Panc1 (cell line): ENCODE measurements around the gene DAB1. TPM values are rescaled to one million over a fixed set of nuclear protein-coding genes. Genes with fewer than 3 reads are reported as not detected.

Experiments used
- ATAC-seq: fragments of 200-7000 bp; cut with Tn5 transposase; 2 replicates; pipeline ENCODE4 v1.9.1; 2020; ENCODE audit warnings: mild to moderate bottlenecking, moderate library complexity
- BruUV-seq: library from RNA; stranded (reverse); fragments of 400-500 nt; replicated peaks from 2 replicates; lab custom pipeline; 2021; lab: Mats Ljungman, UMichigan
- CTCF ChIA-PET: fragments of 300-600 bp; sonication (Branson Sonifier 250); formaldehyde crosslinking; loops from one replicate; lab custom pipeline; 2022; ENCODE audit warnings: antibody characterized with exemption; lab: Charles Lee
- POLR2A ChIA-PET: fragments of 300-600 bp; sonication (Branson Sonifier 250); formaldehyde crosslinking; loops from one replicate; lab custom pipeline; 2022; ENCODE audit warnings: antibody characterized with exemption; lab: Charles Lee
- DNase-seq: peaks from one replicate; pipeline ENCODE4 v3.0.0-alpha.2; 2010; ENCODE audit warnings: low read depth, low spot score
- H3K27ac ChIP-seq: 2 replicates; pipeline ENCODE4 v1.5.1; 2011; ENCODE audit warnings: mild to moderate bottlenecking, low read length, inconsistent platforms
- H3K27me3 ChIP-seq: fragments of 200-500 bp; sonication (Bioruptor generic); 2 replicates; pipeline ENCODE4 v1.6.0; 2014; ENCODE audit warnings: low read length, inconsistent platforms; ENCODE audit not compliant: control insufficient read depth, insufficient read depth
- H3K36me3 ChIP-seq: fragments of 200-500 bp; sonication (Bioruptor generic); 2 replicates; pipeline ENCODE4 v1.5.1; 2014; ENCODE audit warnings: inconsistent platforms, mild to moderate bottlenecking, low read length, moderate library complexity; ENCODE audit not compliant: control insufficient read depth, insufficient read depth
- H3K4me1 ChIP-seq: 2 replicates; pipeline ENCODE4 v1.5.1; 2011; ENCODE audit warnings: inconsistent platforms, mild to moderate bottlenecking, low read length, moderate library complexity; ENCODE audit not compliant: control insufficient read depth, insufficient read depth
- H3K4me3 ChIP-seq, 2 experiments: 2 replicates each; pipeline ENCODE4 v1.5.1; 2011 to 2012; ENCODE audit warnings: low read depth in 2 of 2, low read length in 2 of 2, mild to moderate bottlenecking in 2 of 2, inconsistent platforms in 1 of 2, moderate library complexity in 1 of 2
- H3K9me3 ChIP-seq: fragments of 200-500 bp; sonication (Bioruptor generic); 2 replicates; pipeline ENCODE4 v1.5.1; 2014; ENCODE audit warnings: low read depth, mild to moderate bottlenecking, inconsistent platforms, low read length, moderate library complexity; ENCODE audit not compliant: control insufficient read depth, insufficient read depth
- POLR2AphosphoS5 ChIP-seq: IDR thresholded peaks from 2 replicates; pipeline ENCODE4 v1.6.1; 2012; ENCODE audit warnings: mild to moderate bottlenecking, low read depth, low read length, moderate library complexity
- SIN3A ChIP-seq: IDR thresholded peaks from 2 replicates; pipeline ENCODE4 v1.6.1; 2012; ENCODE audit warnings: low read depth, mild to moderate bottlenecking, low read length, moderate library complexity, borderline replicate concordance; ENCODE audit not compliant: insufficient read depth
- TCF7L2 ChIP-seq: IDR thresholded peaks from 2 replicates; pipeline ENCODE4 v1.6.1; 2011; ENCODE audit warnings: mild to moderate bottlenecking, low read depth, low read length, inconsistent platforms
- in situ Hi-C: cut with HindIII; loops from 2 replicates; pipeline ENCODE4 v1.10.0; 2016; ENCODE audit warnings: low sequenced_read_pairs, low pct_unique_long_range_greater_than_20kb
- intact Hi-C: fragments of 100-400 bp; cut with micrococcal nuclease; formaldehyde crosslinking; loops from one replicate; pipeline ENCODE4 v1.10.0; 2022; ENCODE audit not compliant: unreplicated experiment
- total RNA-seq: library from RNA; stranded (reverse); gene quantifications from one replicate; pipeline ENCODE4 v1.2.1, GENCODE V29; 2021; ENCODE audit not compliant: unreplicated experiment
- TF ChIP-seq, protein P1 (sequence below): fragments of 450-650 bp; IDR thresholded peaks from 2 replicates; pipeline ENCODE4 v1.5.1; 2017; ENCODE audit warnings: mild to moderate bottlenecking
- TF ChIP-seq, protein P2 (sequence below), 2 experiments: IDR thresholded peaks; 2 replicates each; pipeline ENCODE4 v1.6.1; 2011 to 2012; ENCODE audit warnings: low read depth in 2 of 2, control low read depth in 1 of 2, low read length in 1 of 2, mild to moderate bottlenecking in 1 of 2, moderate library complexity in 1 of 2; ENCODE audit not compliant: insufficient read depth in 1 of 2

The DAB1 gene
- total RNA-seq, 1 experiment from 2014 or later, result 0.05 TPM

DNA sequence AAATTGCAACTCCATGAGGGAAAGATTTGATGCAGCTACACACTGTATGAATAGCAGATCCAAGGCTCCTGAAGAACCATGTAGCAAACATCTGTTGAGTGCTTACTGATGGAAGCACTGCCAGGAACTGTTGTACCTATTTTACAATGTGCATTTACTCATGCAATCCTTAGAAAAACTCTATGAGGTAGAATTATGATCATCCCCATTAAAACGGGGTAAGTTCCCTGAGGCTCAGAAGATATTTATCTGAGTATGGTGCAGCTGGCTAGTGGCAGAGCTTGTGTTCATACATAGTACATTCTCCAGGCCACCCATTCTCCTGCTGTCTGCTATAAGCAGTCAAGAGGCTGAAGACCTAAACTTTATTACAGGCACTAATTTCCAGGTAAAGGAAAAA is 403.6 kb downstream of the DAB1 start:
- BruUV-seq, result no TSS peak
- Histone ChIP-seq H3K4me3 (no peak overlapping the region), H3K4me1 (no peaks in the 10 kb centered on the region), H3K36me3 (no peaks in the 10 kb centered on the region), H3K9me3 (no peaks in the 10 kb centered on the region), H3K27ac (no peak overlapping the region), H3K27me3 (no peaks in the 10 kb centered on the region)
- TF ChIP-seq TCF7L2 (no peak), SIN3A (no peak), POLR2AphosphoS5 (no peak)
- TF ChIP-seq, protein P1, sequence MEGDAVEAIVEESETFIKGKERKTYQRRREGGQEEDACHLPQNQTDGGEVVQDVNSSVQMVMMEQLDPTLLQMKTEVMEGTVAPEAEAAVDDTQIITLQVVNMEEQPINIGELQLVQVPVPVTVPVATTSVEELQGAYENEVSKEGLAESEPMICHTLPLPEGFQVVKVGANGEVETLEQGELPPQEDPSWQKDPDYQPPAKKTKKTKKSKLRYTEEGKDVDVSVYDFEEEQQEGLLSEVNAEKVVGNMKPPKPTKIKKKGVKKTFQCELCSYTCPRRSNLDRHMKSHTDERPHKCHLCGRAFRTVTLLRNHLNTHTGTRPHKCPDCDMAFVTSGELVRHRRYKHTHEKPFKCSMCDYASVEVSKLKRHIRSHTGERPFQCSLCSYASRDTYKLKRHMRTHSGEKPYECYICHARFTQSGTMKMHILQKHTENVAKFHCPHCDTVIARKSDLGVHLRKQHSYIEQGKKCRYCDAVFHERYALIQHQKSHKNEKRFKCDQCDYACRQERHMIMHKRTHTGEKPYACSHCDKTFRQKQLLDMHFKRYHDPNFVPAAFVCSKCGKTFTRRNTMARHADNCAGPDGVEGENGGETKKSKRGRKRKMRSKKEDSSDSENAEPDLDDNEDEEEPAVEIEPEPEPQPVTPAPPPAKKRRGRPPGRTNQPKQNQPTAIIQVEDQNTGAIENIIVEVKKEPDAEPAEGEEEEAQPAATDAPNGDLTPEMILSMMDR, result no peak
- TF ChIP-seq, protein P2, sequence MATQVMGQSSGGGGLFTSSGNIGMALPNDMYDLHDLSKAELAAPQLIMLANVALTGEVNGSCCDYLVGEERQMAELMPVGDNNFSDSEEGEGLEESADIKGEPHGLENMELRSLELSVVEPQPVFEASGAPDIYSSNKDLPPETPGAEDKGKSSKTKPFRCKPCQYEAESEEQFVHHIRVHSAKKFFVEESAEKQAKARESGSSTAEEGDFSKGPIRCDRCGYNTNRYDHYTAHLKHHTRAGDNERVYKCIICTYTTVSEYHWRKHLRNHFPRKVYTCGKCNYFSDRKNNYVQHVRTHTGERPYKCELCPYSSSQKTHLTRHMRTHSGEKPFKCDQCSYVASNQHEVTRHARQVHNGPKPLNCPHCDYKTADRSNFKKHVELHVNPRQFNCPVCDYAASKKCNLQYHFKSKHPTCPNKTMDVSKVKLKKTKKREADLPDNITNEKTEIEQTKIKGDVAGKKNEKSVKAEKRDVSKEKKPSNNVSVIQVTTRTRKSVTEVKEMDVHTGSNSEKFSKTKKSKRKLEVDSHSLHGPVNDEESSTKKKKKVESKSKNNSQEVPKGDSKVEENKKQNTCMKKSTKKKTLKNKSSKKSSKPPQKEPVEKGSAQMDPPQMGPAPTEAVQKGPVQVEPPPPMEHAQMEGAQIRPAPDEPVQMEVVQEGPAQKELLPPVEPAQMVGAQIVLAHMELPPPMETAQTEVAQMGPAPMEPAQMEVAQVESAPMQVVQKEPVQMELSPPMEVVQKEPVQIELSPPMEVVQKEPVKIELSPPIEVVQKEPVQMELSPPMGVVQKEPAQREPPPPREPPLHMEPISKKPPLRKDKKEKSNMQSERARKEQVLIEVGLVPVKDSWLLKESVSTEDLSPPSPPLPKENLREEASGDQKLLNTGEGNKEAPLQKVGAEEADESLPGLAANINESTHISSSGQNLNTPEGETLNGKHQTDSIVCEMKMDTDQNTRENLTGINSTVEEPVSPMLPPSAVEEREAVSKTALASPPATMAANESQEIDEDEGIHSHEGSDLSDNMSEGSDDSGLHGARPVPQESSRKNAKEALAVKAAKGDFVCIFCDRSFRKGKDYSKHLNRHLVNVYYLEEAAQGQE (IDR thresholded peaks at IDR 0.05; ENCODE audit: insufficient read depth in 1 of 2, low read depth in 2 of 2, low read length in 1 of 2), result no peak
- ChIA-PET CTCF (no interaction called here), POLR2A (no interaction called here)
- in situ Hi-C loops, result no loop called here
- ATAC-seq (no peak), DNase-seq (no peak)
- intact Hi-C loops, result no loop called here

DNA sequence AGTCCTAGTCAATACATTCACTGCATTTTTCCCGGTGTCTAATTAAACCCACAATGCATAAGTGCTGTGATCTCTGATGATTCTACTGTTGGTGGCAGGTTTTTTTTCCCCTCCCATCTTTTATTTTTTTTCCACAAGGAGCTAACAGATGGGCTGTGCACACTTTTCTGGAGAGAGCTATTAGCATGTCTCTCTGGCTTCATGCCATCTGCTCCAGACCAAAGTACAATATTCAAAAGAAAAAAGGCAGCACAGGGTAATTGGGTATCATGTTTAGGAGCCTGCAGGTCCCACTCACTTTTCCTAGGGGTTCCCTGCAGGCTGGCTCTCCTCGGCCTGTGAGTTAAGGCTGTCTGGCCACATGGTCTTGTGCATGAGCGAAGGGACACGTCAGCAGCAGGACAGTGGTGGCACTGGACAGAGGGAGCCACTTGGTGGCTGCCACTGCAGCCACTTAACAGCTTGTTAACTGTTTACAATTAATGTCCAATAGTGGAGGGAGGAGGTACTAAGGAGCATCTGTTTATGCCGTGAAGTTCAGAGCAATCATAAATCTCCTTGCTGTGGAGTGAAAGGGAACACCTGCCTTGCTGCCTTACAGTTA is 404.5 kb downstream of the DAB1 start:
- no peaks in the 10 kb centered on the region for H3K36me3 ChIP-seq
- BruUV-seq, result no TSS peak
- intact Hi-C loops (no loop called here), in situ Hi-C loops (no loop called here)
- TF ChIP-seq, protein P2 (IDR thresholded peaks at IDR 0.05; ENCODE audit: insufficient read depth in 1 of 2, low read depth in 2 of 2, low read length in 1 of 2), result no peak
- TF ChIP-seq, protein P1, result no peak
- no peak for TF ChIP-seq SIN3A
- TF ChIP-seq TCF7L2, result no peak
- no peak for TF ChIP-seq POLR2AphosphoS5
- no peaks in the 10 kb centered on the region for H3K9me3 ChIP-seq
- DNase-seq (no peak), ATAC-seq (no peak)
- H3K27ac ChIP-seq, result no peak overlapping the region
- CTCF ChIA-PET, result no interaction called here
- no peaks in the 10 kb centered on the region for H3K27me3 ChIP-seq
- no peak overlapping the region for H3K4me3 ChIP-seq
- POLR2A ChIA-PET, result no interaction called here
- H3K4me1 ChIP-seq, result no peaks in the 10 kb centered on the region
